ENCODE measurements around the gene JPH4. TPM values are rescaled to one million over a fixed set of nuclear protein-coding genes. Genes with fewer than 3 reads are reported as not detected.

Gene JPH4
- total and polyA plus RNA-seq, 2 donors (not counting 1 experiment from before 2014, with no cell fraction given), result not detected

GRCh38 chr14:23572836-23573235, 5.8 kb downstream of the JPH4 start:
- Histone ChIP-seq H4K20me1 (ENCODE audit: control insufficient read depth, extremely low read depth, insufficient read depth, low read length) (no peaks in the 10 kb centered on the region), H3K4me1 (ENCODE audit: control insufficient read depth, extremely low read depth, insufficient read depth, low read length) (no peaks in the 10 kb centered on the region), H3K9me3 (ENCODE audit: control insufficient read depth, insufficient read depth, low read depth, low read length) (no peaks in the 10 kb centered on the region), H3K4me2 (ENCODE audit: extremely low read depth, insufficient read depth, low read length) (no peak overlapping the region), H3K27me3 (ENCODE audit: control insufficient read depth, insufficient read depth, low read length) (peaks cover 33% of the 10 kb centered on the region), H3K79me2 (ENCODE audit: control insufficient read depth, insufficient read depth, low read length) (no peaks in the 10 kb centered on the region), H3K9ac (ENCODE audit: insufficient read depth, low read length) (no peak overlapping the region), H3K27ac (ENCODE audit: insufficient read depth, low read length) (no peak overlapping the region), H3K4me3 (replicated peaks in 1 of 4; ENCODE audit: control extremely low read depth in 1 of 4, insufficient read depth in 1 of 4, low read depth in 3 of 4, low read length in 4 of 4) (no peak overlapping the region), H3K36me3 (ENCODE audit: control insufficient read depth, insufficient read depth, low read length) (no peaks in the 10 kb centered on the region), H2AFZ (ENCODE audit: low read length) (no peak overlapping the region)
- TF ChIP-seq EZH2 (IDR thresholded peaks at IDR 0.05; ENCODE audit: low read length, missing control alignments) (no peak), CTCF (conservative IDR thresholded peaks at IDR 0.05 in 1 of 2, IDR thresholded peaks at IDR 0.05 in 1 of 2; ENCODE audit: low read depth in 1 of 2, low read length in 2 of 2) (no peak)
- DNase-seq (ENCODE audit: low read depth in 2 of 2), result no peak

GRCh38 chr14:23572524-23572828, 6.1 kb downstream of the JPH4 start:
- TF ChIP-seq CTCF (conservative IDR thresholded peaks at IDR 0.05 in 1 of 2, IDR thresholded peaks at IDR 0.05 in 1 of 2; ENCODE audit: low read depth in 1 of 2, low read length in 2 of 2) (no peak), EZH2 (IDR thresholded peaks at IDR 0.05; ENCODE audit: low read length, missing control alignments) (no peak)
- peaks cover 33% of the 10 kb centered on the region for H3K27me3 ChIP-seq (ENCODE audit: control insufficient read depth, insufficient read depth, low read length)
- no peak overlapping the region for H3K4me3 ChIP-seq (replicated peaks in 1 of 4; ENCODE audit: control extremely low read depth in 1 of 4, insufficient read depth in 1 of 4, low read depth in 3 of 4, low read length in 4 of 4)
- no peak overlapping the region for H3K9ac ChIP-seq (ENCODE audit: insufficient read depth, low read length)
- H3K36me3 ChIP-seq (ENCODE audit: control insufficient read depth, insufficient read depth, low read length), result no peaks in the 10 kb centered on the region
- no peaks in the 10 kb centered on the region for H3K4me1 ChIP-seq (ENCODE audit: control insufficient read depth, extremely low read depth, insufficient read depth, low read length)
- no peak overlapping the region for H3K4me2 ChIP-seq (ENCODE audit: extremely low read depth, insufficient read depth, low read length)
- no peaks in the 10 kb centered on the region for H3K79me2 ChIP-seq (ENCODE audit: control insufficient read depth, insufficient read depth, low read length)
- no peak overlapping the region for H3K27ac ChIP-seq (ENCODE audit: insufficient read depth, low read length)
- H3K9me3 ChIP-seq (ENCODE audit: control insufficient read depth, insufficient read depth, low read depth, low read length), result no peaks in the 10 kb centered on the region
- H2AFZ ChIP-seq (ENCODE audit: low read length), result no peak overlapping the region
- no peaks in the 10 kb centered on the region for H4K20me1 ChIP-seq (ENCODE audit: control insufficient read depth, extremely low read depth, insufficient read depth, low read length)
- no peak for DNase-seq (ENCODE audit: low read depth in 2 of 2)

GRCh38 chr14:23571701-23572523, 6.7 kb downstream of the JPH4 start:
- H3K9ac ChIP-seq (ENCODE audit: insufficient read depth, low read length), result no peak overlapping the region
- no peaks in the 10 kb centered on the region for H3K9me3 ChIP-seq (ENCODE audit: control insufficient read depth, insufficient read depth, low read depth, low read length)
- no peaks in the 10 kb centered on the region for H4K20me1 ChIP-seq (ENCODE audit: control insufficient read depth, extremely low read depth, insufficient read depth, low read length)
- H3K4me3 ChIP-seq (replicated peaks in 1 of 4; ENCODE audit: control extremely low read depth in 1 of 4, insufficient read depth in 1 of 4, low read depth in 3 of 4, low read length in 4 of 4), result no peak overlapping the region
- no peaks in the 10 kb centered on the region for H3K79me2 ChIP-seq (ENCODE audit: control insufficient read depth, insufficient read depth, low read length)
- no peaks in the 10 kb centered on the region for H3K36me3 ChIP-seq (ENCODE audit: control insufficient read depth, insufficient read depth, low read length)
- H3K4me1 ChIP-seq (ENCODE audit: control insufficient read depth, extremely low read depth, insufficient read depth, low read length), result no peaks in the 10 kb centered on the region
- H2AFZ ChIP-seq (ENCODE audit: low read length), result no peak overlapping the region
- no peak overlapping the region for H3K4me2 ChIP-seq (ENCODE audit: extremely low read depth, insufficient read depth, low read length)
- no peak overlapping the region for H3K27ac ChIP-seq (ENCODE audit: insufficient read depth, low read length)
- DNase-seq (ENCODE audit: low read depth in 2 of 2), result no peak
- TF ChIP-seq CTCF (conservative IDR thresholded peaks at IDR 0.05 in 1 of 2, IDR thresholded peaks at IDR 0.05 in 1 of 2; ENCODE audit: low read depth in 1 of 2, low read length in 2 of 2) (no peak), EZH2 (IDR thresholded peaks at IDR 0.05; ENCODE audit: low read length, missing control alignments) (no peak)
- peaks cover 29% of the 10 kb centered on the region for H3K27me3 ChIP-seq (ENCODE audit: control insufficient read depth, insufficient read depth, low read length)
